AG04449 (cell line): Measurements from ENCODE around the gene ZNF775.

ENCODE experiments used
- CTCF ChIA-PET: fragments of 350-600 bp; formaldehyde crosslinking; extraction: SDS; loops from one replicate; lab custom pipeline; 2021; ENCODE audit warnings: antibody characterized with exemption; lab: Yijun Ruan, JAX
- POLR2A ChIA-PET: fragments of 400-600, 350-600 bp; formaldehyde crosslinking; extraction: SDS; loops from one replicate; lab custom pipeline; 2020; ENCODE audit warnings: antibody characterized with exemption, inconsistent platforms; lab: Yijun Ruan, JAX
- DNase-seq: peaks from one replicate; pipeline ENCODE4 v3.0.0-alpha.2; 2010; ENCODE audit warnings: low read depth, low spot score
- H3K4me3 ChIP-seq: 2 replicates; pipeline ENCODE4 v1.5.1; 2011; ENCODE audit warnings: low read depth, mild to moderate bottlenecking, control low read depth, low read length
- CTCF ChIP-seq: IDR thresholded peaks from one replicate; pipeline ENCODE4 v1.5.1; 2011; ENCODE audit warnings: mild to moderate bottlenecking, moderate library complexity, low read length, control low read depth, inconsistent platforms; ENCODE audit not compliant: insufficient read depth; ENCODE audit errors: missing control alignments

Gene ZNF775

GRCh38 chr7:150335108-150335773 lies 43.9 kb upstream of the ZNF775 start:
- peak; percentile 5 for DNase-seq
- ChIA-PET CTCF (interaction anchor here (1.1 kb wide), 1 partner anchor 21 kb away, joined by 4 read pairs; no protein-coding TSS in a partner anchor), POLR2A (no interaction called here)
- TF ChIP-seq CTCF, result no peak
- no peak overlapping the region for H3K4me3 ChIP-seq

- ChIA-PET POLR2A (no interaction called here), CTCF (interaction anchor here (1.1 kb wide), 1 partner anchor 20 kb away, joined by 4 read pairs; no protein-coding TSS in a partner anchor)
- TF ChIP-seq CTCF, result no peak
- no peak overlapping the region for H3K4me3 ChIP-seq
- DNase-seq, result no peak
These were observed 43.4 kb upstream of the ZNF775 start for GRCh38 chr7:150335774-150336112.

GRCh38 chr7:150336746-150337145 lies 42.4 kb upstream of the ZNF775 start:
- TF ChIP-seq CTCF, result no peak
- CTCF ChIA-PET, result interaction anchor here (0.6 kb wide), 1 partner anchor 17 kb away, joined by 3 read pairs; no protein-coding TSS in a partner anchor
- POLR2A ChIA-PET, result no interaction called here
- DNase-seq, result no peak
- no peak overlapping the region for H3K4me3 ChIP-seq

GRCh38 chr7:150337179-150337578 lies 42.0 kb upstream of the ZNF775 start:
- ChIA-PET POLR2A (no interaction called here), CTCF (interaction anchor here (0.6 kb wide), 1 partner anchor 17 kb away, joined by 3 read pairs; no protein-coding TSS in a partner anchor)
- TF ChIP-seq CTCF, result no peak
- no peak for DNase-seq
- H3K4me3 ChIP-seq, result no peak overlapping the region

GRCh38 chr7:150337659-150338081 lies 41.5 kb upstream of the ZNF775 start:
- TF ChIP-seq CTCF, result no peak
- CTCF ChIA-PET, result no interaction called here
- no peak overlapping the region for H3K4me3 ChIP-seq
- no peak for DNase-seq
- POLR2A ChIA-PET, result no interaction called here

GRCh38 chr7:150338166-150338829 lies 40.8 kb upstream of the ZNF775 start:
- ChIA-PET CTCF (no interaction called here), POLR2A (no interaction called here)
- H3K4me3 ChIP-seq, result no peak overlapping the region
- TF ChIP-seq CTCF, result no peak
- DNase-seq, result no peak
